GM23338 (cell line): ENCODE data around the gene FAM13A. TPM values are rescaled to one million over a fixed set of nuclear protein-coding genes. Genes with fewer than 3 reads are reported as not detected.

Experiments
- ATAC-seq: fragments of 200-7000 bp; cut with Tn5 transposase; 3 replicates; pipeline ENCODE4 v1.9.1; 2020
- DNase-seq: peaks from one replicate; pipeline ENCODE4 v3.0.0-alpha.2; 2015; ENCODE audit warnings: low spot score
- H2AFZ ChIP-seq: fragments of 200-600 bp; sonication (generic); 2 replicates; pipeline ENCODE4 v1.8.0; 2016; ENCODE audit warnings: antibody characterized with exemption, mild to moderate bottlenecking, moderate library complexity
- H3F3A ChIP-seq: fragments of 200-600 bp; sonication (generic); replicated peaks from 2 replicates; pipeline ENCODE4 v1.8.0; 2017; ENCODE audit warnings: antibody characterized with exemption, mixed run types, low read depth
- H3K27ac ChIP-seq: fragments of 200-600 bp; sonication (generic); 2 replicates; pipeline ENCODE4 v1.6.1; 2016; ENCODE audit warnings: low read depth
- H3K27me3 ChIP-seq: fragments of 200-600 bp; sonication (generic); 2 replicates; pipeline ENCODE4 v1.8.0; 2016; ENCODE audit warnings: mild to moderate bottlenecking, mixed run types, moderate library complexity; ENCODE audit not compliant: insufficient read depth
- H3K36me3 ChIP-seq: fragments of 200-600 bp; sonication (generic); 2 replicates; pipeline ENCODE4 v1.8.0; 2016; ENCODE audit warnings: mild to moderate bottlenecking; ENCODE audit not compliant: insufficient read depth
- H3K4me1 ChIP-seq: fragments of 200-600 bp; sonication (generic); 2 replicates; pipeline ENCODE4 v1.8.0; 2016; ENCODE audit warnings: mild to moderate bottlenecking, moderate library complexity; ENCODE audit not compliant: insufficient read depth
- H3K4me2 ChIP-seq: fragments of 200-600 bp; sonication (generic); 2 replicates; pipeline ENCODE4 v1.7.1; 2017; ENCODE audit warnings: mixed run types
- H3K4me3 ChIP-seq: fragments of 200-600 bp; sonication (generic); 2 replicates; pipeline ENCODE4 v1.6.1; 2016; ENCODE audit warnings: mixed run types
- H3K79me2 ChIP-seq: fragments of 200-600 bp; sonication (generic); replicated peaks from 2 replicates; pipeline ENCODE4 v1.8.0; 2017; ENCODE audit warnings: mild to moderate bottlenecking; ENCODE audit not compliant: insufficient read depth
- H3K9me2 ChIP-seq: fragments of 200-600 bp; sonication (generic); 2 replicates; pipeline ENCODE4 v1.8.0; 2017; ENCODE audit not compliant: insufficient read depth
- H4K20me1 ChIP-seq: fragments of 200-600 bp; sonication (generic); replicated peaks from 2 replicates; pipeline ENCODE4 v1.8.0; 2017; ENCODE audit warnings: mild to moderate bottlenecking; ENCODE audit not compliant: insufficient read depth
- H3K27ac Mint-ChIP-seq: 2 replicates; pipeline ENCODE4 v1.8.0; 2020; ENCODE audit warnings: inconsistent platforms, mild to moderate bottlenecking, moderate library complexity, mixed read lengths
- H3K27me3 Mint-ChIP-seq: 3 replicates; pipeline ENCODE4 v1.8.0; 2022; ENCODE audit warnings: low read depth, mild to moderate bottlenecking, moderate library complexity, mixed read lengths, inconsistent platforms; ENCODE audit not compliant: insufficient read depth, poor library complexity
- H3K36me3 Mint-ChIP-seq: 3 replicates; pipeline ENCODE4 v1.8.0; 2021; ENCODE audit warnings: low read depth, mild to moderate bottlenecking, inconsistent platforms, moderate library complexity, mixed read lengths
- H3K4me1 Mint-ChIP-seq: 3 replicates; pipeline ENCODE4 v1.8.0; 2020; ENCODE audit warnings: mild to moderate bottlenecking, inconsistent platforms, mixed read lengths
- H3K4me3 Mint-ChIP-seq: 3 replicates; pipeline ENCODE4 v1.8.0; 2021; ENCODE audit warnings: moderate library complexity, mild to moderate bottlenecking, inconsistent platforms, mixed read lengths
- H3K9me3 Mint-ChIP-seq: 3 replicates; pipeline ENCODE4 v1.8.0; 2020; ENCODE audit warnings: moderate library complexity, mild to moderate bottlenecking, inconsistent platforms, mixed read lengths
- CREB1 ChIP-seq: fragments of 250-450 bp; sonication (Bioruptor Pico); IDR thresholded peaks from 2 replicates; pipeline ENCODE4 v1.5.0; 2020; ENCODE audit warnings: low read depth, mild to moderate bottlenecking, moderate library complexity
- EZH2 ChIP-seq: fragments of 200-600 bp; sonication (generic); IDR thresholded peaks from one replicate; pipeline ENCODE4 v1.8.0; 2017; ENCODE audit warnings: antibody characterized with exemption, mild to moderate bottlenecking, low read depth; ENCODE audit not compliant: unreplicated experiment
- JUNB ChIP-seq: IDR thresholded peaks from one replicate; pipeline ENCODE4 v1.6.1; 2016; ENCODE audit warnings: antibody characterized with exemption; ENCODE audit not compliant: unreplicated experiment
- NANOG ChIP-seq: IDR thresholded peaks from 2 replicates; pipeline ENCODE4 v1.6.1; 2016; ENCODE audit warnings: antibody characterized with exemption, borderline replicate concordance
- POLR2AphosphoS5 ChIP-seq: IDR thresholded peaks from 2 replicates; pipeline ENCODE4 v1.6.1; 2016; ENCODE audit warnings: antibody characterized with exemption, low read depth
- STAT1 ChIP-seq: IDR thresholded peaks from one replicate; pipeline ENCODE4 v1.6.1; 2016; ENCODE audit warnings: antibody characterized with exemption; ENCODE audit not compliant: unreplicated experiment
- ZNF114 ChIP-seq: fragments of 250-450 bp; sonication (Bioruptor Pico); IDR thresholded peaks from 2 replicates; pipeline ENCODE4 v1.5.0; 2020; ENCODE audit warnings: mild to moderate bottlenecking, moderate library complexity
- ZNF462 ChIP-seq: fragments of 250-450 bp; sonication (Bioruptor Pico); IDR thresholded peaks from 2 replicates; pipeline ENCODE4 v1.5.0; 2020; ENCODE audit warnings: mild to moderate bottlenecking, moderate library complexity
- polyA plus RNA-seq: library from polyadenylated mRNA; unstranded; fragments of >200 nt; fragmentation: Nextera tagmentation; extraction: Ambion mirVana; gene quantifications from 2 replicates; pipeline ENCODE4 v1.2.1, GENCODE V29; 2016
- total RNA-seq: library from RNA; depleted of rRNA; stranded (reverse); fragments of >200 nt; shearing (Covaris generic); gene quantifications from 2 replicates; pipeline ENCODE4 v1.2.3, GENCODE V29; 2014

Gene FAM13A
- total and polyA plus RNA-seq, 2 experiments from 2014 or later, result 13.9 to 28.4 TPM

GRCh38 chr4:88763075-88763474, 293.9 kb downstream of the FAM13A start (continued):
- no peak for TF ChIP-seq ZNF462 (CRISPR knock-in tag)

GRCh38 chr4:88761861-88762523, 295.0 kb downstream of the FAM13A start:
- no peak overlapping the region for H3K4me2 ChIP-seq
- H3K36me3 ChIP-seq, result no peaks in the 10 kb centered on the region
- Mint-ChIP-seq H3K4me1 (peaks cover 24% of the 10 kb centered on the region), H3K36me3 (no peaks in the 10 kb centered on the region), H3K4me3 (no peak overlapping the region), H3K27ac (no peak overlapping the region), H3K27me3 (no peaks in the 10 kb centered on the region), H3K9me3 (no peaks in the 10 kb centered on the region)
- H3F3A ChIP-seq, result no peaks in the 10 kb centered on the region
- no peak for ATAC-seq
- no peak overlapping the region for H2AFZ ChIP-seq
- no peaks in the 10 kb centered on the region for H3K27me3 ChIP-seq
- H3K79me2 ChIP-seq, result no peaks in the 10 kb centered on the region
- no peak overlapping the region for H3K27ac ChIP-seq
- no peak overlapping the region for H3K4me3 ChIP-seq
- H3K9me2 ChIP-seq, result no peaks in the 10 kb centered on the region
- peaks cover 24% of the 10 kb centered on the region for H3K4me1 ChIP-seq
- no peaks in the 10 kb centered on the region for H4K20me1 ChIP-seq
- no peak for DNase-seq
- no peak for TF ChIP-seq NANOG
- TF ChIP-seq STAT1, result no peak
- no peak for TF ChIP-seq ZNF114
- TF ChIP-seq CREB1, result no peak
- no peak for TF ChIP-seq ZNF462 (CRISPR knock-in tag)
- no peak for TF ChIP-seq JUNB
- no peak for TF ChIP-seq EZH2
- TF ChIP-seq POLR2AphosphoS5, result no peak
